SK-N-MC (cell line): Measurements from ENCODE around the gene CXCL12.

Experiments
- EZH2 ChIP-seq: fragments of 200-600 bp; sonication (generic); IDR thresholded peaks from one replicate; pipeline ENCODE4 v1.6.1; 2017; ENCODE audit warnings: antibody characterized with exemption
- FOXP2 ChIP-seq: optimal IDR thresholded peaks from 2 replicates; pipeline ENCODE3; 2011; ENCODE audit warnings: mild to moderate bottlenecking, moderate library complexity; ENCODE audit not compliant: insufficient read depth; ENCODE audit errors: extremely low read length, control extremely low read depth
- POLR2AphosphoS5 ChIP-seq: IDR thresholded peaks from 2 replicates; pipeline ENCODE4 v1.6.1; 2012; ENCODE audit warnings: mild to moderate bottlenecking, low read depth, low read length, borderline replicate concordance

DNA sequence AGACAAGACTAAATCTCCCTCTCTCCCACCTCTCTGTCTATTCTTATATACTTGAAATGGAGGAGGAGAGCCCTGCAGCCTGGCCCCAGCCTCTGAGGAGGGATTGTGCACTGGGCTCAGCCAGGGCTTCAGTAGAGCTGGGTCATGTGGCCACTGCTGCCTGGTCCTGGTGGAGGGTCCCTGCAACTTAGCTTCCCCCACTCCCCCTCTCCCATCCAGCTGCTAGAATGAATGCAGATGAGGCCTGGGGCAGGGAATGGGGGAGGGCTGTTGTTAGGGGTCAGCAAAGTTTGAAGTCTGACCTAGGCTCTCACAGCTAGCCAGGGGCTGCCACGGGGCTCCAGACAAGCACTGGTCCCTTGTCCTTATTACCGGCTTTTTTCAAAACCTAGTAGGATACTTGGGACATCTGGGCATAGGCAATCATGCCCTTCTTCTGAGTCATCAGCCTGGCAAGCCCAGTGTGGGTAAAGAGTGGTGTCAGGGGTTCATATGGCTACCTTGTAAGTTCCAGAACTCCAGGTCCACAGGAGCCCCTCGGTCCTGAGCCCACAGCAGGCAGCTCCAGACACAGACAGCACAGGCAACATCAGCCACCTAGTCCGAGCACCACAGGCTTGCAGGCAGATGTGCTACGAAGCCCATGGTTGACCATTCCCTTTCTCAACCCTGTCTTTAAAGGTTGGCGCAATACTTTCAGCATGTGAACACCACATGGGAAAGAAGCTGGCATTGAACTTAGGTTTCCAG is 12.8 kb upstream of the CXCL12 start:
- TF ChIP-seq EZH2 (no peak), POLR2AphosphoS5 (no peak), FOXP2 (no peak)
